ENCODE measurements around the gene SYAP1. TPM values are rescaled to one million over a fixed set of nuclear protein-coding genes. Genes with fewer than 3 reads are reported as not detected.

The SYAP1 gene
- total and polyA plus RNA-seq, 8 donors: 9.8 to 43.2 (median 20.6) TPM

DNA sequence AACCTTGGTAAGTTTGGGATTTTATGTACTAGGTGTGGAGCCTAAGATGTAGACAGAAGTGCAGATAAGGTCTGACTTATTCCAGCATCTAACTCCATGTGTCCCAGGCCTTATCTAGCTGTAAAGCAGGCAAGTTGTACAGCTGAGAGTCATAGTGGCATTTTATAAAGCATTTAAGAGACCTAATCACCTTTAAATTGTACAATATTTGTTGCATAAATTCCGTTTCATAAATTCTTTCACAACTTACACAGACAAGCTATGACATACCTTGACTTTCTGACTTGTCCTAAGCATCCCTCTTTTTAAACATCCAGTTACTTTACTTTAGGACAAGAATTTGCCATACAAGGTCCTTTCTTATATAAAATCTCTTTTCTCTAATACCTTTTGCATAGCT, 11.0 kb downstream of the SYAP1 start:
- Histone ChIP-seq H3K4me3 (no peak overlapping the region), H3K27ac (no peak overlapping the region), H3K9me3 (no peaks in the 10 kb centered on the region), H3K36me3 (peaks cover 0 to 3% (median 2%) of the 10 kb centered on the region in 4 donors), H3K4me1 (peaks cover 0 to 24% (median 3%) of the 10 kb centered on the region in 4 donors), H3K27me3 (no peaks in the 10 kb centered on the region)
- TF ChIP-seq POLR2AphosphoS5 (IDR thresholded peaks at IDR 0.05) (no peak), EP300 (IDR thresholded peaks at IDR 0.05) (no peak), CTCF (IDR thresholded peaks at IDR 0.05) (no peak), POLR2A (IDR thresholded peaks at IDR 0.05) (no peak)
- 89 to 93% (median 90%) methylated on average over 1 of the region's 1 CpG for WGBS, 5 donors
- intact Hi-C loops (cut with DNase I; ENCODE audit: low total_unique reads): no loop called here
- DNase-seq: no peak

- no peak for DNase-seq
- Histone ChIP-seq H3K36me3 (peaks cover 0 to 29% (median 28%) of the 10 kb centered on the region in 4 donors), H3K27ac (no peak overlapping the region), H3K9me3 (no peaks in the 10 kb centered on the region), H3K4me1 (peaks cover 0 to 12% (median 0%) of the 10 kb centered on the region in 4 donors), H3K27me3 (no peaks in the 10 kb centered on the region), H3K4me3 (no peak overlapping the region)
- intact Hi-C loops (cut with DNase I; ENCODE audit: low total_unique reads): no loop called here
- TF ChIP-seq POLR2A (IDR thresholded peaks at IDR 0.05) (no peak), POLR2AphosphoS5 (IDR thresholded peaks at IDR 0.05) (no peak), CTCF (IDR thresholded peaks at IDR 0.05) (no peak), EP300 (IDR thresholded peaks at IDR 0.05) (no peak)
Measured at GRCh38 chrX:16733013-16733412, 13.6 kb downstream of the SYAP1 start.

DNA sequence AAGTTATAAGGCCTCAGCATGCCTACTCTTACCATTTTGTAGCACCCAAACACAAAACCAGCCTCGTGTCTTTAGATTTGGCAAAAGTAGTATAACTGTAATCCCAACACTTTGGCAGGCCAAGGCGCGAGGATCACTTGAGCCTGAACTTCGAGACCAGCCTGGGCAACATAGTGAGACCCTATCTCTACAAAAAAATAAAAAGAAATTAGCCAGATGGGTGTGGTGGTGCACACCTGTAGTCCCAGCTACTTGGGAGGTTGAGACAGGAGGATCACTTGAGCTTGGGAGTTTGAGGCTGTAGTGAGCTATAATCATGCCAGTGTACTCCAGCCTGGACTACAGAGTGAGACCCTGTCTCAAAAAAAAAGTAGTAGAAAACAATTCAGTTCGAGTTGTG, 17.6 kb downstream of the SYAP1 start:
- Histone ChIP-seq H3K36me3 (peaks cover 0 to 63% (median 58%) of the 10 kb centered on the region in 4 donors), H3K4me1 (no peaks in the 10 kb centered on the region), H3K4me3 (no peak overlapping the region), H3K27ac (no peak overlapping the region), H3K27me3 (no peaks in the 10 kb centered on the region), H3K9me3 (no peaks in the 10 kb centered on the region)
- no peak for DNase-seq
- WGBS, 5 donors: 74 to 95% (median 92%) methylated on average over 4 to 5 of the region's 5 CpGs
- TF ChIP-seq POLR2A (IDR thresholded peaks at IDR 0.05) (no peak), POLR2AphosphoS5 (IDR thresholded peaks at IDR 0.05) (no peak), CTCF (IDR thresholded peaks at IDR 0.05) (no peak), EP300 (IDR thresholded peaks at IDR 0.05) (no peak)
- intact Hi-C loops (cut with DNase I; ENCODE audit: low total_unique reads): no loop called here

GRCh38 chrX:16739574-16739973, 20.2 kb downstream of the SYAP1 start:
- peaks cover 12 to 89% (median 83%) of the 10 kb centered on the region in 4 donors for H3K36me3 ChIP-seq

More at GRCh38 chrX:16739574-16739973, 20.2 kb downstream of the SYAP1 start:
- Histone ChIP-seq H3K27me3 (no peaks in the 10 kb centered on the region), H3K4me3 (no peak overlapping the region), H3K4me1 (no peaks in the 10 kb centered on the region), H3K27ac (no peak overlapping the region), H3K9me3 (no peaks in the 10 kb centered on the region)
- no peak for DNase-seq
- intact Hi-C loops (cut with DNase I; ENCODE audit: low total_unique reads): no loop called here
- WGBS, 5 donors: 57 to 77% (median 68%) methylated on average over 6 of the region's 6 CpGs
- TF ChIP-seq CTCF (IDR thresholded peaks at IDR 0.05) (no peak), POLR2AphosphoS5 (IDR thresholded peaks at IDR 0.05) (no peak), EP300 (IDR thresholded peaks at IDR 0.05) (no peak), POLR2A (IDR thresholded peaks at IDR 0.05) (no peak)
